DOHH2 (cell line): ENCODE measurements around the gene AKT1S1.

Experiments
- CTCF ChIP-seq: fragments of 200-600 bp; sonication (generic); IDR thresholded peaks from one replicate; pipeline ENCODE4 v1.5.1; 2014; ENCODE audit warnings: antibody characterized with exemption, mild to moderate bottlenecking, low read depth, low read length; ENCODE audit not compliant: poor library complexity, severe bottlenecking
- EZH2phosphoT487 ChIP-seq: fragments of 200-600 bp; sonication (generic); IDR thresholded peaks from 2 replicates; pipeline ENCODE4 v1.6.1; 2017; ENCODE audit warnings: borderline replicate concordance, mild to moderate bottlenecking, antibody characterized with exemption, low read length, moderate library complexity, mixed read lengths

- no peak for TF ChIP-seq CTCF
- no peak for TF ChIP-seq EZH2phosphoT487
Measured at GRCh38 chr19:49854378-49855263, 22.5 kb downstream of the AKT1S1 start.
